NCI-H748 (cell line): ENCODE results near the gene UGT1A7.

Source experiments
- DNase-seq: peaks from one replicate; lab custom pipeline; 2025; ENCODE audit not compliant: unreplicated experiment; lab: John Stamatoyannopoulos, UW

Gene UGT1A7

DNA sequence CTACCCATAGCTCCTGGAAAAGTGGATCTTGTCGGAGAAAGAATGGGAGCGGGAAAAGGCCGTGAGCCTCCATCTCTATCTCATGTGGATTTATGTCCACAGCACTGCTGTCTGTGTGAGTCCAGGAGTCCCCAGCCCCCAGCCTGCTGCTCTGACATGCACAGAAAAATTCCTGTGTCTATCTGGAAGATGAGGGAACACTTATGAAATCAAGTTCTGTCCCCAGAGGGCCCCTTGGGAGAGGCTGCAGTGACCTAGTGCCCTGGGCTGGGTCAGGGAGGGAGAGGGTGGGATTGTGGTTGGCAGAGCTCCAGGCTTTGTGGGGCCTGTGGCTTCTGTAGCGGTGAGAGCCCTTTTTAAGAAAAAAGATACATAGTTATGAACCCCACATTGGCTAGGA lies 135.1 kb downstream of the UGT1A7 start:
- DNase-seq: no peak

DNA sequence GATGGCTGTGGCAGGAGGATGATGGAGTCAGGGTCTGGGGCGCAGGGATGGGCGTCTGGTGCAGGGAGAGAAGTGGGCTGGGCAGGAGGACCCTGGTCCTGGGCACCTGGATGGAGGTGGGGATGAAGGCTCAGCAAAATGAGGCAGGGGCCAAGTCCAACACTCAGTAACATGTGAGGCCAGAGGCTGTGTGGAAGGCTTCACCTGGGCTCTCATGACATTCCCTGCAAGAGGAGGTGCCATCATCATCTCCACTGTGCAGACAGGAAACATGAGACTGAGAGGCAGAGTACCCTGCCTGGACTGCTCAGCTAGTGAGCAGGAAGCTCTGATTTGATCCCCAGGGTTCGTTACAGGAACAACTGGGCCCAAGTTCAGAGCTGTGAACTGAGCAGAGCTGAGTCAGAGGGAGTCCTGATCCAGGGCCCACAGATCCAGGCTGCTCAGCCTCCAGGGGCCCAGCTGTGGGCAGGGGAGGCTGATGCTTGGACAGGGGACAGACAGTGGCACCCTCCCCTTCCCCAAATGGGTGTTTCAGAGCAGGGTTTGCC lies 135.7 kb downstream of the UGT1A7 start:
- no peak for DNase-seq

GRCh38 chr2:233817995-233818638 lies 136.4 kb downstream of the UGT1A7 start:
- no peak for DNase-seq

- no peak for DNase-seq
Measured at GRCh38 chr2:233818639-233819621, 137.2 kb downstream of the UGT1A7 start.

DNA sequence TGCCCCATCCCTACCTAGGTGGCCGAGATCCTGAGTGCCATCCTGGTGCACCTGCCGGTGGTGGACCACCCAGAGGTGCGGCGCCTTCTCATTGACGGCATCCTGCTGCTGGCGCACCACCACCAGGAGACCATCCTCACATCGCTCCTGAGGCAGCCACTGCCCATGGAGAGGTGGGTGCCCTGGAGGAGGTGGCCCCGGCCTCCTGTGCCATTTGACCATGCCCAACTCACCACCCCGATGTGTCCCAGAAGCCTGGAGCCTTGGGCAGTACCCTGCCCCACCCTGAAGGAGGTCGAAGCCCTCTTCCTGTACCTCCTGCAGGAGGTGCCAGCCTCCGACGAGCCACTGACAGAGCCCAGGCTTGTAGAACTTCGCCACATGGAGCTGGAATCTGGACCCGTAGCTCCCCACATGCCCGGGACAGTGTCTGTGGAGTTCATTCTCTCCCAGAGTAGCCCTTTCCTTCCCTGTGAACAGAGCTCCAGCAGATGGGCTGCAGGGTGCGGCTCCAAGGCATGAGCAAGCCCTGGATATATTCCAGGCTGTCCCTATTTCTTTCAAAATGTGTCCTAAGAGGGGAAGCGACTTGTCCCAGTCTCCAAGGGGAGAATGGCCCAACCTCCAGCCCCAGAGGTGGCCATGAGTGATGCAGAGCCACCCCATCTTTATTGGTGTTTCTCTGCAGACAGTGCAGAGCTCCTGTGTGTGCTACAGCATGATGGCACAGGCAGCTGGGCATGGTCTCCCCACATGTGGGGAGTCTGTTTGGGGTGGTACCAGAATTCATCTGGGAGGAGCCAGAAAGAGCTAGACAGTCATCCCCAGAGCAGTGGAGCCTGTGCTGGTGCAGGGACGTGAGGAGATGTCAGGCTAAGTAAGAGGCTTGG lies 138.4 kb downstream of the UGT1A7 start:
- no peak for DNase-seq

DNA sequence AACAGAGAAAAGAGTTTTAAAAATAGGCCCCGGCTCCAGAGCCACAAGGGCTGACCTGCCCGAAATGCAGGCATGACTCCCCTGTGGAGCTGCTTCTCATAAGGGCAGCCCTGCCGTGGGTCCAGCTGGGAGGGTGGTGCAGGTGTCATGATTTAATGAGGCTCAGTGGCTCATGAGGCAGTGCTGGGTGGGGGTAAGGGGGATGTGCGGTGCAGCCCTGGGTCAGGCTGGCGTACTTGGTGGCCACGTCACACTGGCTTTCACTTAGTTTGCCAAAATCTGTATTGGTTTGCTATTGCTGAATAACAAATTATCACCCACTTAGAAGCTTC lies 139.0 kb downstream of the UGT1A7 start:
- no peak for DNase-seq

- DNase-seq: no peak
Measured at GRCh38 chr2:233821196-233821595, 139.5 kb downstream of the UGT1A7 start.

DNA sequence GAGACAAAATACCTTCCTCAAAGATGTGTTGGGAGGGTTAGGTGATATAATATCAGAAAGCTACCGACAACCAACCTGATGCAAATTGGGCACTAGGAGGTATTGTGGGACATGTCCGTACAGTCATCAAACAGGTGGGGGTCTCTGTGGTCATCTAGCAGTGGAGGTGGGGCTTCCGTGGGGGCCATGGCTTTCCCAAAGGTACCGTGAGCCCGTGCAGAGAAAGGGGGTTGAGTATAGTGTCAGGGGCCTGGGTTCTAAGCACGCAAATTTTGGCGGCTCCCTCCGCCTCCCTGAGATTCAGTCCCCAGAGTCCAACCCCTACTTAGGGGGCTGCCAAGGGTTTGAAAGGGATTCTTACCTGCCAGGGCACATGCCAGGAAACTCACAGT lies 140.0 kb downstream of the UGT1A7 start:
- no peak for DNase-seq

DNA sequence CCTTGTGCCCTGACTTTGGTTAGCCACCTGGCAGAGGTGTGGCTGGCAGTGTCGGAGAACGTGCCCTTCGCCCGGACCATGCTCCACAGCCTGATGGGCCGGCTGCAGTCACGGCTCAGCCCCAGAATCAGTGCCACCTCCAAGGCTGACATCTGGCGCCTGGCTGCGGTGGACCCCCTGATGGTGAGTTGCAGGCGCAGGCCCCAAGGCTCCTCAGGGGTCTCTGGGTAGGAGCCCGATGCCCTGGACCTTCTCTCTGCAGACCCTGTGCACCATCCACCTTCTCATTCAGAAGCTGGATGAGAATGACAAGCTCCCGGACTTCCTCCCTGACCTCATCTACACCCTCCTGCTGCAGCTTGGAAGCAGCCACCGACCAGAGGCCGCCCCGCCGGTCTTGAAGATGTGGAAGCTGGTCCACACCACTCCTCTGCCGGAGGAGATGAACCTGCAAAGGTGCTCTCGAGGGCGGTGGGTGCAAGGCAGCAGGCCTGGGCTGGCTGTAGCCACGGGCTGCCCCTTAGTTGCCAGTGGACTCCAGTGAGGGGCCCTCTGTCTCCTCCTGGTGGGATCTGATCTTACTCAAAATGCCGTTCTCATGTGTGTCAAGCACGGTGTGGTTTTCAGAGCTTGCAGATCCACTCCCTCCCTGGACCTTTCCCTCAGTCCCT lies 140.5 kb downstream of the UGT1A7 start:
- no peak for DNase-seq
